Cortex of kidney (tissue), 1 donor: ENCODE results near the gene ZBTB47.

Experiments
- DNase-seq: peaks from one replicate; lab custom pipeline; 2025; lab: John Stamatoyannopoulos, UW

The ZBTB47 gene

GRCh38 chr3:42685363-42685881 is 31.9 kb downstream of the ZBTB47 start, which contains the start of gene KLHL40:
TSS of gene KLHL40 (plus strand) at chr3:42685537. CDS start at chr3:42685619, 82 bp downstream.
- no peak for DNase-seq

GRCh38 chr3:42685891-42686820 is 32.7 kb downstream of the ZBTB47 start:
- no peak for DNase-seq

GRCh38 chr3:42686832-42687650 is 33.5 kb downstream of the ZBTB47 start:
- DNase-seq, result no peak

- DNase-seq, result no peak
Measured at GRCh38 chr3:42688016-42688415, 34.5 kb downstream of the ZBTB47 start.

- no peak for DNase-seq
Measured at GRCh38 chr3:42688487-42689420, 35.3 kb downstream of the ZBTB47 start.

GRCh38 chr3:42689421-42690014 is 36.0 kb downstream of the ZBTB47 start:
- DNase-seq, result no peak

- DNase-seq, result no peak
Measured at GRCh38 chr3:42690191-42690590, 36.7 kb downstream of the ZBTB47 start.

GRCh38 chr3:42690766-42691680 is 37.5 kb downstream of the ZBTB47 start:
- no peak for DNase-seq

GRCh38 chr3:42691816-42692666 is 38.5 kb downstream of the ZBTB47 start:
- DNase-seq, result no peak

- no peak for DNase-seq
Measured at GRCh38 chr3:42692667-42693529, 39.4 kb downstream of the ZBTB47 start.

GRCh38 chr3:42693530-42693930 is 40.0 kb downstream of the ZBTB47 start:
- DNase-seq, result no peak

- DNase-seq, result no peak
Measured at GRCh38 chr3:42694366-42694765, 40.9 kb downstream of the ZBTB47 start.

GRCh38 chr3:42696356-42697288 is 43.1 kb downstream of the ZBTB47 start:
- DNase-seq, result no peak

GRCh38 chr3:42697289-42698051 is 44.0 kb downstream of the ZBTB47 start:
- no peak for DNase-seq

- DNase-seq, result no peak
Measured at GRCh38 chr3:42698216-42698910, 44.9 kb downstream of the ZBTB47 start.

GRCh38 chr3:42698911-42699230 is 45.4 kb downstream of the ZBTB47 start:
- no peak for DNase-seq
